Peyer's patch (tissue), 4 donors: ENCODE data around the gene TOPBP1.

ENCODE experiments used
- CTCF ChIP-seq, 6 experiments: fragments of 450-650 bp in 4 of 6; fragments of 200-600 bp in 2 of 6; sonication (generic) in 1 of 6; IDR thresholded peaks; one replicate each; pipeline ENCODE4 v1.5.1; 2017 to 2019; ENCODE audit warnings: antibody characterized with exemption in 6 of 6, mild to moderate bottlenecking in 3 of 6, moderate library complexity in 1 of 6
- POLR2A ChIP-seq, 2 donors: fragments of 450-650 bp; IDR thresholded peaks; one replicate each; pipeline ENCODE4 v1.5.1; 2017; ENCODE audit warnings: antibody characterized with exemption in 2 of 2, mild to moderate bottlenecking in 2 of 2, moderate library complexity in 2 of 2

GRCh38 chr3:133692759-133693158 lies 31.0 kb upstream of the TOPBP1 start:
- TF ChIP-seq POLR2A (IDR thresholded peaks at IDR 0.05) (no peak), CTCF (IDR thresholded peaks at IDR 0.05) (no peak)
